Ovary (tissue), 3 donors: ENCODE results near the gene UBE2G2.

Source experiments
- EP300 ChIP-seq: sonication (generic); formaldehyde crosslinking; IDR thresholded peaks from one replicate; pipeline ENCODE4 v1.6.1; 2017; ENCODE audit warnings: antibody characterized with exemption
- POLR2A ChIP-seq: fragments of 450-650 bp; IDR thresholded peaks from one replicate; pipeline ENCODE4 v1.6.1; 2017; ENCODE audit warnings: antibody characterized with exemption, mild to moderate bottlenecking, moderate library complexity
- TF ChIP-seq, protein P1 (sequence below), 3 donors: fragments of 450-650 bp in 2 of 3; fragments of 200-600 bp in 1 of 3; IDR thresholded peaks; one replicate each; pipeline versions ENCODE4 v1.5.1 to v1.8.0; 2016 to 2022; ENCODE audit warnings: antibody characterized with exemption in 3 of 3, mild to moderate bottlenecking in 1 of 3
- donor health status: DM: no; HTN: no; CAD: no.

- TF ChIP-seq, protein P1, sequence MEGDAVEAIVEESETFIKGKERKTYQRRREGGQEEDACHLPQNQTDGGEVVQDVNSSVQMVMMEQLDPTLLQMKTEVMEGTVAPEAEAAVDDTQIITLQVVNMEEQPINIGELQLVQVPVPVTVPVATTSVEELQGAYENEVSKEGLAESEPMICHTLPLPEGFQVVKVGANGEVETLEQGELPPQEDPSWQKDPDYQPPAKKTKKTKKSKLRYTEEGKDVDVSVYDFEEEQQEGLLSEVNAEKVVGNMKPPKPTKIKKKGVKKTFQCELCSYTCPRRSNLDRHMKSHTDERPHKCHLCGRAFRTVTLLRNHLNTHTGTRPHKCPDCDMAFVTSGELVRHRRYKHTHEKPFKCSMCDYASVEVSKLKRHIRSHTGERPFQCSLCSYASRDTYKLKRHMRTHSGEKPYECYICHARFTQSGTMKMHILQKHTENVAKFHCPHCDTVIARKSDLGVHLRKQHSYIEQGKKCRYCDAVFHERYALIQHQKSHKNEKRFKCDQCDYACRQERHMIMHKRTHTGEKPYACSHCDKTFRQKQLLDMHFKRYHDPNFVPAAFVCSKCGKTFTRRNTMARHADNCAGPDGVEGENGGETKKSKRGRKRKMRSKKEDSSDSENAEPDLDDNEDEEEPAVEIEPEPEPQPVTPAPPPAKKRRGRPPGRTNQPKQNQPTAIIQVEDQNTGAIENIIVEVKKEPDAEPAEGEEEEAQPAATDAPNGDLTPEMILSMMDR (IDR thresholded peaks at IDR 0.05): no peak
- TF ChIP-seq POLR2A (no peak), EP300 (no peak)
Measured at GRCh38 chr21:44812640-44813039, 11.0 kb upstream of the UBE2G2 start.
